SK-N-SH treated with all-trans-retinoic acid at 6 μM for 48 hours (cell line): ENCODE results near the gene SCFD2.

Source experiments
- ARNTL ChIP-seq: fragments of 450-650 bp; formaldehyde crosslinking; IDR thresholded peaks from 2 replicates; pipeline ENCODE4 v1.5.0; 2020; ENCODE audit warnings: low read depth, mild to moderate bottlenecking, moderate library complexity, borderline replicate concordance
- BACH2 ChIP-seq: fragments of 250-450 bp; sonication (Bioruptor Pico); IDR thresholded peaks from 2 replicates; pipeline ENCODE4 v1.9.0; 2021; ENCODE audit warnings: mild to moderate bottlenecking, borderline replicate concordance
- GLIS3 ChIP-seq: fragments of 250-450 bp; sonication (Bioruptor Pico); IDR thresholded peaks from 2 replicates; pipeline ENCODE4 v1.5.0; 2020; ENCODE audit warnings: mild to moderate bottlenecking, moderate library complexity
- ISL1 ChIP-seq: fragments of 250-450 bp; sonication (Bioruptor Pico); IDR thresholded peaks from 2 replicates; pipeline ENCODE4 v2.1.2; 2022; ENCODE audit warnings: mild to moderate bottlenecking, moderate library complexity
- TCF4 ChIP-seq: fragments of 250-450 bp; sonication (Bioruptor Pico); IDR thresholded peaks from 2 replicates; pipeline ENCODE4 v1.8.0; 2021; ENCODE audit warnings: mild to moderate bottlenecking, moderate library complexity, borderline replicate concordance
- TOX ChIP-seq: fragments of 250-450 bp; sonication (Bioruptor Pico); IDR thresholded peaks from 2 replicates; pipeline ENCODE4 v1.8.0; 2021; ENCODE audit warnings: mild to moderate bottlenecking, moderate library complexity, borderline replicate concordance
- TF ChIP-seq, protein P1 (sequence below): fragments of 250-450 bp; sonication (Bioruptor Pico); IDR thresholded peaks from 2 replicates; pipeline ENCODE4 v1.5.1; 2020; ENCODE audit warnings: low read depth, mild to moderate bottlenecking, moderate library complexity
- TF ChIP-seq, protein P2 (sequence below): fragments of 250-450 bp; sonication (Bioruptor Pico); IDR thresholded peaks from 2 replicates; pipeline ENCODE4 v1.8.0; 2020; ENCODE audit warnings: mild to moderate bottlenecking, moderate library complexity, borderline replicate concordance
- TF ChIP-seq, protein P3 (sequence below): fragments of 250-450 bp; sonication (Bioruptor Pico); IDR thresholded peaks from 2 replicates; pipeline ENCODE4 v1.8.0; 2021; ENCODE audit warnings: low read depth, mild to moderate bottlenecking, moderate library complexity, borderline replicate concordance

DNA sequence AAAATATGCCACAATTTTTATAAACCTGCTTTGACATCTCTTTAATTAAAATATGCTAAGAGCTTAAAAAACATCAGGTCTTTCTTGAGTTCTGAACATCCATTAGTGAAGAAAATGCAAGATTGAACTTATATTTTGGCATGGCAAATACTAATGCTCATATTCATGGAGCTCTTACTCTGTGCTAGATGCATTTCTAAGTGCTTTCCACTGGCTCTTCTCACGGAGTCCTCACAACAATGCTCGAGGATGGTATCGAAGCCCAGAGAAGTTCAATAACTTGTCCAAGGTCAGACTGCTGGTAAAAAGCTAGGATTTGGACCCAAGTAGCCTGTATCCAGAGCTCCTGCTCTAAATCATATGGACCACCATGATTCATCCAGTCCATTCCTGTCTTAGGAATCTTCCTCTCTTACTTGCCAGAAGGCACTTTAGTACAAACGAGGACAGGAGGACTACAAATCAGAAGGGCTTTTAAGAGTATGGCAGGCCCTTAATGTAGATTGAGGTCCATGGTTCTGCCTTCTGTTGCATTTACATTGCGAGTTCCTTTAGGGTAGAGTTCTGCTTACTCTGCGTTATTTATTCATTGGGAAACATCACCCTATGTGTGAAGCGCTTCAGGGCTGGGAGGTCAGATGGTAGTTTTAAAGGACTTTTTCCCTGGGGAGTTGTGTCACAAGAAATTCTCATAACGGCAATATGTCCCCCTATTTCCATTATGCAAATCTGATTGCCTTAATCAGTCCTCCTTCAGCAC is 304.6 kb downstream of the SCFD2 start:
- TF ChIP-seq TOX (CRISPR knock-in tag) (no peak), BACH2 (CRISPR knock-in tag) (no peak), GLIS3 (CRISPR knock-in tag) (no peak), TCF4 (no peak), ARNTL (no peak), ISL1 (no peak)
- TF ChIP-seq, protein P1, sequence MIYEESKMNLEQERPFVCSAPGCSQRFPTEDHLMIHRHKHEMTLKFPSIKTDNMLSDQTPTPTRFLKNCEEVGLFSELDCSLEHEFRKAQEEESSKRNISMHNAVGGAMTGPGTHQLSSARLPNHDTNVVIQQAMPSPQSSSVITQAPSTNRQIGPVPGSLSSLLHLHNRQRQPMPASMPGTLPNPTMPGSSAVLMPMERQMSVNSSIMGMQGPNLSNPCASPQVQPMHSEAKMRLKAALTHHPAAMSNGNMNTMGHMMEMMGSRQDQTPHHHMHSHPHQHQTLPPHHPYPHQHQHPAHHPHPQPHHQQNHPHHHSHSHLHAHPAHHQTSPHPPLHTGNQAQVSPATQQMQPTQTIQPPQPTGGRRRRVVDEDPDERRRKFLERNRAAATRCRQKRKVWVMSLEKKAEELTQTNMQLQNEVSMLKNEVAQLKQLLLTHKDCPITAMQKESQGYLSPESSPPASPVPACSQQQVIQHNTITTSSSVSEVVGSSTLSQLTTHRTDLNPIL (CRISPR knock-in tag) = no peak
- TF ChIP-seq, protein P2, sequence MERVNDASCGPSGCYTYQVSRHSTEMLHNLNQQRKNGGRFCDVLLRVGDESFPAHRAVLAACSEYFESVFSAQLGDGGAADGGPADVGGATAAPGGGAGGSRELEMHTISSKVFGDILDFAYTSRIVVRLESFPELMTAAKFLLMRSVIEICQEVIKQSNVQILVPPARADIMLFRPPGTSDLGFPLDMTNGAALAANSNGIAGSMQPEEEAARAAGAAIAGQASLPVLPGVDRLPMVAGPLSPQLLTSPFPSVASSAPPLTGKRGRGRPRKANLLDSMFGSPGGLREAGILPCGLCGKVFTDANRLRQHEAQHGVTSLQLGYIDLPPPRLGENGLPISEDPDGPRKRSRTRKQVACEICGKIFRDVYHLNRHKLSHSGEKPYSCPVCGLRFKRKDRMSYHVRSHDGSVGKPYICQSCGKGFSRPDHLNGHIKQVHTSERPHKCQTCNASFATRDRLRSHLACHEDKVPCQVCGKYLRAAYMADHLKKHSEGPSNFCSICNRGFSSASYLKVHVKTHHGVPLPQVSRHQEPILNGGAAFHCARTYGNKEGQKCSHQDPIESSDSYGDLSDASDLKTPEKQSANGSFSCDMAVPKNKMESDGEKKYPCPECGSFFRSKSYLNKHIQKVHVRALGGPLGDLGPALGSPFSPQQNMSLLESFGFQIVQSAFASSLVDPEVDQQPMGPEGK (CRISPR knock-in tag) = no peak
- TF ChIP-seq, protein P3, sequence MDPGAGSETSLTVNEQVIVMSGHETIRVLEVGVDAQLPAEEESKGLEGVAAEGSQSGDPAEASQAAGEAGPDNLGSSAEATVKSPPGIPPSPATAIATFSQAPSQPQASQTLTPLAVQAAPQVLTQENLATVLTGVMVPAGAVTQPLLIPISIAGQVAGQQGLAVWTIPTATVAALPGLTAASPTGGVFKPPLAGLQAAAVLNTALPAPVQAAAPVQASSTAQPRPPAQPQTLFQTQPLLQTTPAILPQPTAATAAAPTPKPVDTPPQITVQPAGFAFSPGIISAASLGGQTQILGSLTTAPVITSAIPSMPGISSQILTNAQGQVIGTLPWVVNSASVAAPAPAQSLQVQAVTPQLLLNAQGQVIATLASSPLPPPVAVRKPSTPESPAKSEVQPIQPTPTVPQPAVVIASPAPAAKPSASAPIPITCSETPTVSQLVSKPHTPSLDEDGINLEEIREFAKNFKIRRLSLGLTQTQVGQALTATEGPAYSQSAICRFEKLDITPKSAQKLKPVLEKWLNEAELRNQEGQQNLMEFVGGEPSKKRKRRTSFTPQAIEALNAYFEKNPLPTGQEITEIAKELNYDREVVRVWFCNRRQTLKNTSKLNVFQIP (CRISPR knock-in tag) = no peak
